CD4-positive, alpha-beta T cell treated with Interleukin-1 beta for 1 hour (primary cell): Measurements from ENCODE around the gene SHMT2.
"Not testable (repeated sequence)": the region's sequence is repeated elsewhere in the genome, so short reads cannot be mapped to it uniquely, and the experiment has no call there.

Source experiments
- DNase-seq, 2 donors: peaks; one replicate each; pipeline ENCODE4 v3.0.0-alpha.2; 2020 to 2022

SHMT2 gene

DNA sequence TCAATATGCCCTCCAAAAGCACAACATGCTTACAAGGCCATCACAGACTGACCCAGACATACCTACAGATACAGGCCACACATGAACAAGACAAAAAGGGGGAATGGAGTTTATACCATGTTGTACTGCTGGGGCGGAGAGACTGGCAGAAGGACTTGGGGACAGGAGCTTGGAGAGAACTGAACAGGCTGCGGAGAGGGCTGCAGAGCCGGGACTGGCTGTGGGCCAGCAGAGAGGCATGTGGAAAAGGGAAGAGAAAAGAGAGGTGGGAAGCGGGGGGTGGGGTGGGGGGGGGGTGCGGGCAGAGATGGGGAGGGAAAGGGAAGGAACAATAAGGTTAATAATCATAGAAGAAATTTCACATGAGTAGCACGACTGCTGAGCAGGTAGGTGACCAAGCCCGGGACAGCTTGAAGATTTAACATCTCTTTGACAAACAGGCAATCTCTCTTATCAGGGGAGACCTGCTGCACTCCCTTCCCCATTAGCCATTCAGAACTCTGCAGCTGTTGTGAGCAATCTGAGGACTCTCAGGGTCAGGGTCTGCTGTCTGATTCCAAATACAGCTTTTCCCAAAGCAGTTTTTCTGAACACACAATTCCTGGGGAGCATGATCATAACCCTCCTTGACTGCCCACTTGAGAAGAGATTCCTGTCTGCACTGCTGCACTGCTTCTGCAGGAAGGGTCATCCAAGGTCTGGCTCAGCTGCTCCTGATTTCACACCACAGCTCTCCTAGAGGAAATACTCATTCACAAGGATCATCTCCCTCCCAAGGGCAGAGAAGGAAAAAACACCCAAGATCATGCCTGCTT, 43.0 kb downstream of the SHMT2 start:
- DNase-seq, result no peak

DNA sequence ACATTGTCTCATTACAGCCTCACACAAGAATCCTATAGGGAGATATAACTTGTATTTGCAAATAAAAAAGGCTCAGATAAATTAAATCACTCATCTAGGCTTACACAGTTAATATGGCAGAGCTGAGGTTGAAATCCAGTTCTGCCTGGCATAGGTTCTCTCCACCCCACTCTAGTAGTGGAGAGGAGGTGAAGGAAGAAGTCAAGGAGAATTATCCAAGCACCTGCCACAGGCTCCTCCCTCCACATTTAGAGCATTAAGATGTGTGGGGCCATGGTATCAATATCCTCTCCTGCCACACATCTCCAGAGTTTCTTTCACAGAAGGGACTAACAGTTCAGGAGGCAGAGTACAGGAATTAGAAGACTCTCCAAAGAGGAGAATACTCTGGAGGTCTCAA, 44.0 kb downstream of the SHMT2 start:
- no peak for DNase-seq

DNA sequence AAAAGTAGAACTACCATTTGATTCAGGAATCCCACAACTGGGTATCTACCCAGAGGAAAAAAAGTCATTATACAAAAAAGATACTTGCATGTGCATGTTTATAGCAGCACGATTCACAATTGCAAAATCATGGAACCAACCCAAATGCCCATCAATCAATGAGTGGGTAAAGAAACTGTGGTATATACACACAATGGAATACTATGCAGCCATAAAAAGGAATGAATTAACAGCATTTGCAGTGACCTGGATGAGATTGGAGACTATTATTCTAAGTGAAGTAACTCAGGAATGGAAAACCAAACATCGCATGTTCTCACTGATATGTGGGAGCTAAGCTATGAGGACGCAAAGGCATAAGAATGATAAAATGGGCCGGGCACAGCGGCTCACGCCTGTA, 46.7 kb downstream of the SHMT2 start:
- not testable (repeated sequence) for DNase-seq

DNA sequence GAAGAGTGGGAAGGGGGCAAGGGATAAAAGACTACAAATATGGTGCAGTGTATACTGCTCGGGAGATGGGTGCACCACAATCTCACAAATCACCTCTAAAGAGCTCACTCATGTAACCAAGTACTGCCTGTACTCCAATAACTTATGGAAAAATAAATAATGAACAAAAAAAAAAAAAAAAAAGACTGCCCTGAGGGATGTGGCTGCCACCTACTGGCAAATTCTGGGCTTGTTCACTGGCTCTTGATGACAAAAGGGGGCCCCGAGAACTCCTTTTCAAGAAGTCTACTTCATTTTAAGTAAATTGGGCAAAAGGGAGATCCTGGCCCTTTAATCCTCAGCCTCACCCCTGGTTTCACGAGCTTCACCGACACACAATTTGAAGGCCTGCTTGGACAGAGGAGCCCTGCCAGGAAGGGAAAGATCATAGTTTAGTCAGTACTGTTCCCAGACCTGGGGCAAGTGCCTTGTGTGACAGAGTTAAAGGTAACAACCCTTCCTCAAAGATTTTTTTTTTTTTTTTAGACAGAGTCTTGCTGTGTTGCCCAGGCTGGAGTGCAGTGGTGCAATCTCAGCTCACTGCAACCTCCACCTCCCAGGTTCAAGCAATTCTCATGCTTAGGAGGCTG, 47.5 kb downstream of the SHMT2 start:
- no peak for DNase-seq

DNA sequence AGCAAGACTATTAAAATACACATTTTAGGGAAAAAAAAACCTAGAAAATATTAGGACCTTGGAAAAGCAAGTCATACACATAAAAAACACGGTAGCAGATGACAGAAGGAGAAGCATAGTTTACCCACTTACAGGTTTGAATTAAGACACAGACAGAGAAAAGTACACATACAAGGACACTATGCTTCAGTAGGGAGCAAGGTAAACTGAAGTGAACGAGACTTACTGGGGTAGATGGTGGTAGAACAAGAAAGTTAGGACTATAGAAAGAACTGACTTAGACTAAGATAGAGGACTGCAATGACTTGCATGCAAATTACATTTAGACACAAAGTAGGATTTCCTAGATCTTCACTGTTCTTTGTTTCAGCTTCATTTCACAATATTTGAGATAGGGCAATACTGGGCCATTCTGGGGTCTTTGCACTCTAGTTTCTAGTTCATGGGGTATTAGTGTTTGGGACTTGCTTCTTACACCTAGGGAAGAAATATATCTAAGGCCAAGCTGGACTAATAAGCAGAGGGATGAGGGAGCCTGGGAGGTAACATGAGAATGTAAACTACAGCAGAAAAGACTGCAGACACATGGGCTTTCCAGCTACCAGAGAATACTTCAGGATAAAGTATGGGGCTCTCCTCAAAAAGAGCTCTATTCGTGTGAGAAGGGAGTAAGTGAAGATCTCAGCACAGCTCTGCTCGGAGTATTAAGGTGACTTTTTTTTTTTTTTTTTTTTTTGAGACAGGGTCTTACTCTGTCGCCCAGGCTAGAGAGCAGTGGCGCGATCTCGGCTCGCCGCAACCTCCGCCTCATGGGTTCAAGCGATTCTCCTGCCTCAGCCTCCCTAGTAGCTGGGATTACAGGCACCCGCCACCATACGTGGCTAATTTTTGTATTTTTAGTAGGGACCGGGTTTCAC, 49.2 kb downstream of the SHMT2 start:
- DNase-seq, result no peak

DNA sequence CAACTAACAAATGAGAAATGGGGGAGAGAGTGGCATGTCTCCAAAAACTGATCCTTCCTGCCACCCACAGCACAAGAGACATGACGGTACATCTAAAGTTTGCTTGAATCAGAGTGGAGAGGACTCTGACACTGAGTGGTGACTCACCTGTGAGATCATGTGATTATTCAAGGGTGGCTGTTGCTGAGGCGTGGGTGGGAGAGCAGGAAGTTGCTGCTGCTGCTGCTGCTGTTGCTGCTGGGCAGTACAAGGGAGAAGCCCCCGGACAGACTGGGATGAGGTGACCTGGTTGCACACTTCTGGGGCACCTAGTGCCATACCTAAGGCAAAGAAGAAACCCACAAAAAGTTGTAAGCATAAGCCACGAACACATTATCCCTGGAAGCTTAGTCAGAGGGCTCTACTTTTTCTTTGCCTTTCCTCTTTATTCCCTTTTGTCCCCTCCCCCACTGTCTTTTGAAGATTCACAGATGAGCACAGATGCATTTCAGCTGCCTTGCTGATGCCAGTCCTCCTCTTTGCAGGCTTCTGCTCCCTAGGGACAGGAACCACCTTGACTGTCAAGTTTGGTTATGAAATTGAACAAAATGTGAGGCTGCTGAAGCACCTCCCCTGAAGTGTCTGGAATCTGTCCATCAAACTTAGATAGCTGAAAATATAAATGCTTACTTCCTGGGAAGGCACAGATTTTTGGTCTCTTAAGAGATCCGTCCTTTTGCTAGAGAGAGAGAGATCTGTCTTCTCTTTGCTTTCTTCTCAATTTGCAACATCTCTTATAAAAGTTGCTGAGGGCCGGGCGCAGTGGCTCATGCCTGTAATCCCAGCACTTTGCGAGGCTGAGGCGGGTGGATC, 50.9 kb downstream of the SHMT2 start:
- peak; percentile 62 to 63 for DNase-seq

DNA sequence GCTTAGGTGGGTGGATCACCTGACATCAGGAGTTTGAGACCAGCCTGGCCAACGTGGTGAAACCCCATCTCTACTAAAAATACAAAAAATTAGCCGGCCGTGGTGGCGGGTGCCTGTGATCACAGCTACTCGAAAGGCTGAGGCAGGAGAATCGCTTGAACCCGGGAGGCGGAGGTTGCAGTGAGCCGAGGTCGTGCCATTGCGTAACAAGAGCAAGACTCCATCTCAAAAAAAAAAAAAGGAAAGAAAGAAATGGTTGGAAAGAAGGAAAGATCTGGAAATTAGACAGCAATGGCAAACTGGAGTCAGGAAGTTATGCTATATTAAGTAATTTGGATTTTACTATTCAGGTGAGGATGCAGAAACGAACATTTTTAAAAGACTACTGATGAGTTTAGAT, 52.6 kb downstream of the SHMT2 start:
- not testable (repeated sequence) for DNase-seq
